Measurements from ENCODE around the gene HADHA. TPM values are rescaled to one million over a fixed set of nuclear protein-coding genes. Genes with fewer than 3 reads are reported as not detected.
"Not testable (repeated sequence)": the region's sequence is repeated elsewhere in the genome, so short reads cannot be mapped to it uniquely, and the experiment has no call there.

Gene HADHA
- total RNA-seq, 1 donor from 2014 or later = 174 TPM

GRCh38 chr2:26172189-26172870 lies 72.1 kb downstream of the HADHA start:
- H3K9me3 ChIP-seq (ENCODE audit: control insufficient read depth in 3 of 3, low read length in 3 of 3) = no peaks in the 10 kb centered on the region
- no peak overlapping the region for H3K27ac ChIP-seq (ENCODE audit: low read depth, low read length)
- no peak overlapping the region for H3K4me3 ChIP-seq (ENCODE audit: low read length in 3 of 3)
- H3K9ac ChIP-seq (ENCODE audit: low read depth in 1 of 3, low read length in 3 of 3) = no peak overlapping the region
- H3K27me3 ChIP-seq (ENCODE audit: control insufficient read depth in 3 of 3, insufficient read depth in 3 of 3, low read length in 3 of 3) = peaks cover 20 to 30% (median 22%) of the 10 kb centered on the region in 3 donors
- no peaks in the 10 kb centered on the region for H3K36me3 ChIP-seq (ENCODE audit: control insufficient read depth in 3 of 3, insufficient read depth in 3 of 3, low read length in 3 of 3)
- H3K4me1 ChIP-seq (ENCODE audit: control insufficient read depth in 3 of 3, insufficient read depth in 3 of 3, low read length in 3 of 3) = no peaks in the 10 kb centered on the region

- no peaks in the 10 kb centered on the region for H3K4me1 ChIP-seq (ENCODE audit: control insufficient read depth in 3 of 3, insufficient read depth in 3 of 3, low read length in 3 of 3)
Measured at GRCh38 chr2:26170795-26171194, 73.6 kb downstream of the HADHA start.

DNA sequence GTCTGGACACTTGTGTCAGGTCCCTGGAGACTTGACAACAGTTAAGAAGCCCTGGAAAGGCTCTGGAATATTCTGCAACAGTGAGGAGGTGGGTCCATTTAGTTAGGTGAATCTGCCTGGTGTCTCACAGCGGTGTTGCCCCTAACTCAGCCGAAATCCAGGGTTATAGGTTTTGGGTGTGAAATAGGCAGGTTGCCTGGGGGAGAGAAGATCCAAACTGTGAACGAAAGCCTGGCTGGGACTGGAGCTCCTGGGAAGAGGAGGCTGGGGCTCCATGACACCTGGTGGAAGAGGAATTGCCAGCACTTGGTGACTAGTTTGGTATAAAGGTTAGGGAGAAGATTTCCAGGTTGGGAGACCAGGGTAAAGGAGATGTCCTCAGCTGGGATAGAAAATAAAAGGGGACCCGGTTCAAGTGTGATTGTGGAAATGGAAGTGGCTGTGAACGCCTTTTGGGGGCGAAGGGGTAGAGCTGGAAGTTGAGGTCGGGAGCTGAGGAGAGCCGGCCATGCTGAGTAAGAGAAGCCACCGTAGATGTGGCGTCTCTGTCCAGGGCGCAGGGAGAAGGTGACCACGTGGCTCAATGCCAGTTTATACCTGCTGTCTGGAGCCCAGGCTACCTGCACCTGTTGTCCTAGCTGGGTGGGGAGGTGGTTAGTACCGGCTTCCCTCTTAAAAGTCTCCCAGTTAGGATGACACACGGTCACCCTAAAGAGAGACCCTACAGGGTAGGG lies 74.6 kb downstream of the HADHA start:
- H3K27me3 ChIP-seq (ENCODE audit: control insufficient read depth in 3 of 3, insufficient read depth in 3 of 3, low read length in 3 of 3) = peaks cover 15 to 22% (median 15%) of the 10 kb centered on the region in 3 donors
- no peaks in the 10 kb centered on the region for H3K36me3 ChIP-seq (ENCODE audit: control insufficient read depth in 3 of 3, insufficient read depth in 3 of 3, low read length in 3 of 3)
- H3K4me1 ChIP-seq (ENCODE audit: control insufficient read depth in 3 of 3, insufficient read depth in 3 of 3, low read length in 3 of 3) = no peaks in the 10 kb centered on the region
- H3K27ac ChIP-seq (ENCODE audit: low read depth, low read length) = no peak overlapping the region
- no peak overlapping the region for H3K4me3 ChIP-seq (ENCODE audit: low read length in 3 of 3)
- H3K9ac ChIP-seq (ENCODE audit: low read depth in 1 of 3, low read length in 3 of 3) = no peak overlapping the region
- no peaks in the 10 kb centered on the region for H3K9me3 ChIP-seq (ENCODE audit: control insufficient read depth in 3 of 3, low read length in 3 of 3)

More at GRCh38 chr2:26170795-26171194, 73.6 kb downstream of the HADHA start:
- no peaks in the 10 kb centered on the region for H3K9me3 ChIP-seq (ENCODE audit: control insufficient read depth in 3 of 3, low read length in 3 of 3)
- H3K27me3 ChIP-seq (ENCODE audit: control insufficient read depth in 3 of 3, insufficient read depth in 3 of 3, low read length in 3 of 3) = peaks cover 17 to 30% (median 17%) of the 10 kb centered on the region in 3 donors
- no peaks in the 10 kb centered on the region for H3K36me3 ChIP-seq (ENCODE audit: control insufficient read depth in 3 of 3, insufficient read depth in 3 of 3, low read length in 3 of 3)
- H3K27ac ChIP-seq (ENCODE audit: low read depth, low read length) = no peak overlapping the region
- no peak overlapping the region for H3K9ac ChIP-seq (ENCODE audit: low read depth in 1 of 3, low read length in 3 of 3)
- H3K4me3 ChIP-seq (ENCODE audit: low read length in 3 of 3) = no peak overlapping the region

- Histone ChIP-seq H3K36me3 (ENCODE audit: control insufficient read depth in 3 of 3, insufficient read depth in 3 of 3, low read length in 3 of 3) (no peaks in the 10 kb centered on the region), H3K4me1 (ENCODE audit: control insufficient read depth in 3 of 3, insufficient read depth in 3 of 3, low read length in 3 of 3) (peaks cover 0 to 5% (median 4%) of the 10 kb centered on the region in 3 donors), H3K4me3 (ENCODE audit: low read length in 3 of 3) (no peak overlapping the region), H3K27me3 (ENCODE audit: control insufficient read depth in 3 of 3, insufficient read depth in 3 of 3, low read length in 3 of 3) (peaks cover 9 to 15% (median 9%) of the 10 kb centered on the region in 3 donors), H3K27ac (ENCODE audit: low read depth, low read length) (no peak overlapping the region), H3K9ac (ENCODE audit: low read depth in 1 of 3, low read length in 3 of 3) (no peak overlapping the region), H3K9me3 (ENCODE audit: control insufficient read depth in 3 of 3, low read length in 3 of 3) (no peaks in the 10 kb centered on the region)
Measured at GRCh38 chr2:26169226-26169625, 75.2 kb downstream of the HADHA start.

GRCh38 chr2:26168785-26169184 lies 75.6 kb downstream of the HADHA start:
- Histone ChIP-seq H3K9ac (ENCODE audit: low read depth in 1 of 3, low read length in 3 of 3) (no peak overlapping the region), H3K4me1 (ENCODE audit: control insufficient read depth in 3 of 3, insufficient read depth in 3 of 3, low read length in 3 of 3) (peaks cover 2 to 5% (median 4%) of the 10 kb centered on the region in 3 donors), H3K9me3 (ENCODE audit: control insufficient read depth in 3 of 3, low read length in 3 of 3) (no peaks in the 10 kb centered on the region), H3K27ac (ENCODE audit: low read depth, low read length) (no peak overlapping the region), H3K36me3 (ENCODE audit: control insufficient read depth in 3 of 3, insufficient read depth in 3 of 3, low read length in 3 of 3) (no peaks in the 10 kb centered on the region), H3K4me3 (ENCODE audit: low read length in 3 of 3) (no peak overlapping the region), H3K27me3 (ENCODE audit: control insufficient read depth in 3 of 3, insufficient read depth in 3 of 3, low read length in 3 of 3) (peaks cover 5 to 11% (median 6%) of the 10 kb centered on the region in 3 donors)

GRCh38 chr2:26166541-26166940 lies 77.9 kb downstream of the HADHA start:
- H3K9ac ChIP-seq (ENCODE audit: low read depth in 1 of 3, low read length in 3 of 3); H3K4me1 ChIP-seq (ENCODE audit: control insufficient read depth in 3 of 3, insufficient read depth in 3 of 3, low read length in 3 of 3); H3K27me3 ChIP-seq (ENCODE audit: control insufficient read depth in 3 of 3, insufficient read depth in 3 of 3, low read length in 3 of 3); H3K27ac ChIP-seq (ENCODE audit: low read depth, low read length); H3K36me3 ChIP-seq (ENCODE audit: control insufficient read depth in 3 of 3, insufficient read depth in 3 of 3, low read length in 3 of 3); H3K9me3 ChIP-seq (ENCODE audit: control insufficient read depth in 3 of 3, low read length in 3 of 3); H3K4me3 ChIP-seq (ENCODE audit: low read length in 3 of 3): not testable (repeated sequence)

DNA sequence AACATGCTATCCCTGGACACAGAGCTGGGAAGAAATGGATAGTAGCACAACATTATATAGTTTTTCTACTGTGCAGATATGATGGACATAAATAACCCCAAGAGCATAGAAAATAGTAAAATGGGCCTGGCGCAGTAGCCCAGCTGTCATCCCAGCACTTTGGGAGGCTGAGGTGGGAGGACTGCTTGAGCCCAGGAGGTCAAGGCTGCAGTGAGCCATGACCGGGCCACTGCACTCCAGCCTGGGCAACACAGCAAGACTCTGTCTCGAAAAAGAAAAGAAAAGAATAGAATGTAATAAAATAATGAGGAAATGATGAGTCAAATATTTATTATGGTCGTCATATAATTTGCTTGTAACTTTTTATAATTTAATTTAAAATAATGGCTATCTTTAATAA lies 79.0 kb downstream of the HADHA start:
- Histone ChIP-seq H3K9ac (ENCODE audit: low read depth in 1 of 3, low read length in 3 of 3) (no peak overlapping the region), H3K4me3 (ENCODE audit: low read length in 3 of 3) (no peak overlapping the region)

DNA sequence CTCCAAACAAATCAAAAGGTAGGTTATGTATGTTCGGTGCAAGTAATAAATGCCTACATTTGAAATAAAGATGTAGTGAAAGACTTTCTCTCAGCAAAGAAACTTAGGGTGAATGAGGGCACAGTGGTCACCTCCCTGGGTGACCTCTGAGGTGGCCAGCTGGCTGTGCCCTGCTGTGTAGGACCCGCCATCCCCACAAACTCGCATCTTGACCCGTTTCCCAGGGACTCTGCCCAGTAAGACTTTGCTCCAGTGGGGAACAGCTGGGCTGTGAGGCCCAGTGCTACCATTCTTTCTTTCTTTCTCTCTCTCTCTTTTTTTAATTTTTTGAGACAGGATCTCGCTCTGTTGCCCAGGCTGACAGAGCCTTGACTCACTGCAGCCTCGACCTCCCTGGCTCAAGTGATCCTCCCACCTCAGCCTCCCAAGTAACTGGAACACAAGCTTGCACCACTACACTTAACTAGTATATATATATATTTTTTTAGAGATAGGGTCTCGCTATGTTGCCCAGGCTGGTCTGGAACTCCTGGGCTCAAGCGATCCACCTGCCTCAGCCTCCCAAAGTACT lies 79.7 kb downstream of the HADHA start:
- Histone ChIP-seq H3K9ac (ENCODE audit: low read depth in 1 of 3, low read length in 3 of 3) (peak overlapping the region in 1 of 3 donors; percentile 50), H3K36me3 (ENCODE audit: control insufficient read depth in 3 of 3, insufficient read depth in 3 of 3, low read length in 3 of 3) (no peaks in the 10 kb centered on the region), H3K4me3 (ENCODE audit: low read length in 3 of 3) (no peak overlapping the region), H3K27me3 (ENCODE audit: control insufficient read depth in 3 of 3, insufficient read depth in 3 of 3, low read length in 3 of 3) (no peaks in the 10 kb centered on the region), H3K4me1 (ENCODE audit: control insufficient read depth in 3 of 3, insufficient read depth in 3 of 3, low read length in 3 of 3) (peaks cover 2 to 5% (median 4%) of the 10 kb centered on the region in 3 donors), H3K9me3 (ENCODE audit: control insufficient read depth in 3 of 3, low read length in 3 of 3) (no peaks in the 10 kb centered on the region), H3K27ac (ENCODE audit: low read depth, low read length) (peak overlapping the region; percentile 71)

More for the DNA sequence above, 79.0 kb downstream of the HADHA start:
- H3K9me3 ChIP-seq (ENCODE audit: control insufficient read depth in 3 of 3, low read length in 3 of 3) = no peaks in the 10 kb centered on the region
- peaks cover 2 to 5% (median 4%) of the 10 kb centered on the region in 3 donors for H3K4me1 ChIP-seq (ENCODE audit: control insufficient read depth in 3 of 3, insufficient read depth in 3 of 3, low read length in 3 of 3)
- H3K27me3 ChIP-seq (ENCODE audit: control insufficient read depth in 3 of 3, insufficient read depth in 3 of 3, low read length in 3 of 3) = no peaks in the 10 kb centered on the region
- no peaks in the 10 kb centered on the region for H3K36me3 ChIP-seq (ENCODE audit: control insufficient read depth in 3 of 3, insufficient read depth in 3 of 3, low read length in 3 of 3)
- H3K27ac ChIP-seq (ENCODE audit: low read depth, low read length) = no peak overlapping the region

GRCh38 chr2:26164231-26164630 lies 80.2 kb downstream of the HADHA start:
- no peaks in the 10 kb centered on the region for H3K9me3 ChIP-seq (ENCODE audit: control insufficient read depth in 3 of 3, low read length in 3 of 3)
- no peaks in the 10 kb centered on the region for H3K36me3 ChIP-seq (ENCODE audit: control insufficient read depth in 3 of 3, insufficient read depth in 3 of 3, low read length in 3 of 3)
- H3K4me3 ChIP-seq (ENCODE audit: low read length in 3 of 3) = no peak overlapping the region
- no peaks in the 10 kb centered on the region for H3K27me3 ChIP-seq (ENCODE audit: control insufficient read depth in 3 of 3, insufficient read depth in 3 of 3, low read length in 3 of 3)
- peak overlapping the region in 1 of 3 donors; percentile 50 for H3K9ac ChIP-seq (ENCODE audit: low read depth in 1 of 3, low read length in 3 of 3)
- H3K27ac ChIP-seq (ENCODE audit: low read depth, low read length) = peak overlapping the region; percentile 71
- peaks cover 2 to 5% (median 4%) of the 10 kb centered on the region in 3 donors for H3K4me1 ChIP-seq (ENCODE audit: control insufficient read depth in 3 of 3, insufficient read depth in 3 of 3, low read length in 3 of 3)

DNA sequence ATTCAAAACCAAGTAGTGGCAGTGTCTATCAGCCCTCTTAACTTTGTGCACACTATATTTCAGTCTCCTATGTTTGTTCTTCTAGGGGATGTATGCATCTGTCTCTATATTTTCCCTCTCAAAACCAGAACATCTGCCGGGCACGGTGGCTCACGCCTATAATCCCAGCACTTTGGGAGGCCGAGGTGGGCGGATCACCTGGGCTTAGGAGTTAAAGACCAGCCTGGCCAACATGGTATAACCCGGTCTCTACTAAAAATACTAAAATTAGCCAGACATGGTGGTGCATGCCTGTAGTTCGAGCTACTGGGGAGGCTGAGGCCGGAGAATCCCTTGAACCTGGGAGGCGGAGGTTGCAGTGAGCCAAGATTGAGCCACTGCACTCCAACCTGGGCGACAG lies 81.5 kb downstream of the HADHA start:
- no peaks in the 10 kb centered on the region for H3K36me3 ChIP-seq (ENCODE audit: control insufficient read depth in 3 of 3, insufficient read depth in 3 of 3, low read length in 3 of 3)
- no peak overlapping the region for H3K4me3 ChIP-seq (ENCODE audit: low read length in 3 of 3)
- H3K9me3 ChIP-seq (ENCODE audit: control insufficient read depth in 3 of 3, low read length in 3 of 3) = no peaks in the 10 kb centered on the region

More for the DNA sequence above, 81.5 kb downstream of the HADHA start:
- Histone ChIP-seq H3K27ac (ENCODE audit: low read depth, low read length) (no peak overlapping the region), H3K27me3 (ENCODE audit: control insufficient read depth in 3 of 3, insufficient read depth in 3 of 3, low read length in 3 of 3) (no peaks in the 10 kb centered on the region), H3K9ac (ENCODE audit: low read depth in 1 of 3, low read length in 3 of 3) (no peak overlapping the region), H3K4me1 (ENCODE audit: control insufficient read depth in 3 of 3, insufficient read depth in 3 of 3, low read length in 3 of 3) (peaks cover 2 to 5% (median 4%) of the 10 kb centered on the region in 3 donors)
